Measurements from ENCODE around the gene PCNX3. TPM values are rescaled to one million over a fixed set of nuclear protein-coding genes. Genes with fewer than 3 reads are reported as not detected.
A peak's percentile ranks its signal among the peaks of the same experiment; 100 is the strongest.

Gene PCNX3
- total RNA-seq, result 10 to 100 TPM; 24.1 to 44.1 (median 34.4) TPM

DNA sequence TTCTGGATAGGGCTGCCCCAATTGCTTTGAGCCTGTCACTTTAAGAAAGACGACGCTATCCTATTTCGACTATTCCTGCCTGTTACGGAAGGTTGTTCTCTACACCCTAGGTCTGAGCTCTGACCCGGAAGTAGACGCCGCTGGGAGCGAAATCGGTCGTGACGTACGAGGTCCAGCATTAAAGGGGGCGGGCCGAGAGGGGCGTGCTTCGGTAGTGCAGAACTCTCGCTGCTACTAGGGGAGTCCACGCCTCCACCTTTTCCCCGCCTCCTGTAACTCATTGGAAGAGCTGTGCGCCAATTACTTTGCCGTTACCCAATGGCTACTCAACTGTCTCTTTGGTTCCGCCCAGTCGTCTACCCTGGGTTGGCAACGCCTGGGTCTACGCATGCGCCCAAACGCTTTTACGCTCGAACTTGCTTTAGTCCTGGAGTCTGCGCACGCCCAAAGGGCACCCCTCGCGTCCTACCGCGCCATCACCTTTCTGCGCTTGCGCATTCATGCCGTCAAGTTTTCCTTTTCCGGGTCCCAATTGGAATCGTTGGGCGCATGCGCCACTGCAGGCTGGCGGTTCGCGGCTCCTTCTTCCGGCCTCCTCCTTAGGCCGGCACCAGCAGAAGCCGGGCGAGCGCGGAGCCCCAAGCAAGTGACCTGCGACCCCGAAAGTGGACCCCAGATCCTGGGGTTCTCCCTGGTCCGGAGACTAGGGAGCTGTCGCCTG is at the start of gene PCNX3:
Gene PCNX3, plus strand, starts transcription at position 548 of the 721 bp plus-strand sequence. CDS start 536 bp downstream, outside the sequence.
- 0 to 1% methylated on average over 46 to 53 of the region's 55 CpGs for WGBS, 2 donors
- TF ChIP-seq, protein P1, sequence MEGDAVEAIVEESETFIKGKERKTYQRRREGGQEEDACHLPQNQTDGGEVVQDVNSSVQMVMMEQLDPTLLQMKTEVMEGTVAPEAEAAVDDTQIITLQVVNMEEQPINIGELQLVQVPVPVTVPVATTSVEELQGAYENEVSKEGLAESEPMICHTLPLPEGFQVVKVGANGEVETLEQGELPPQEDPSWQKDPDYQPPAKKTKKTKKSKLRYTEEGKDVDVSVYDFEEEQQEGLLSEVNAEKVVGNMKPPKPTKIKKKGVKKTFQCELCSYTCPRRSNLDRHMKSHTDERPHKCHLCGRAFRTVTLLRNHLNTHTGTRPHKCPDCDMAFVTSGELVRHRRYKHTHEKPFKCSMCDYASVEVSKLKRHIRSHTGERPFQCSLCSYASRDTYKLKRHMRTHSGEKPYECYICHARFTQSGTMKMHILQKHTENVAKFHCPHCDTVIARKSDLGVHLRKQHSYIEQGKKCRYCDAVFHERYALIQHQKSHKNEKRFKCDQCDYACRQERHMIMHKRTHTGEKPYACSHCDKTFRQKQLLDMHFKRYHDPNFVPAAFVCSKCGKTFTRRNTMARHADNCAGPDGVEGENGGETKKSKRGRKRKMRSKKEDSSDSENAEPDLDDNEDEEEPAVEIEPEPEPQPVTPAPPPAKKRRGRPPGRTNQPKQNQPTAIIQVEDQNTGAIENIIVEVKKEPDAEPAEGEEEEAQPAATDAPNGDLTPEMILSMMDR (IDR thresholded peaks at IDR 0.05), result no peak
- TF ChIP-seq POLR2A (IDR thresholded peaks at IDR 0.05), result no peak
- intact Hi-C loops (cut with DNase I; ENCODE audit: low total_unique reads), result no loop called here

DNA sequence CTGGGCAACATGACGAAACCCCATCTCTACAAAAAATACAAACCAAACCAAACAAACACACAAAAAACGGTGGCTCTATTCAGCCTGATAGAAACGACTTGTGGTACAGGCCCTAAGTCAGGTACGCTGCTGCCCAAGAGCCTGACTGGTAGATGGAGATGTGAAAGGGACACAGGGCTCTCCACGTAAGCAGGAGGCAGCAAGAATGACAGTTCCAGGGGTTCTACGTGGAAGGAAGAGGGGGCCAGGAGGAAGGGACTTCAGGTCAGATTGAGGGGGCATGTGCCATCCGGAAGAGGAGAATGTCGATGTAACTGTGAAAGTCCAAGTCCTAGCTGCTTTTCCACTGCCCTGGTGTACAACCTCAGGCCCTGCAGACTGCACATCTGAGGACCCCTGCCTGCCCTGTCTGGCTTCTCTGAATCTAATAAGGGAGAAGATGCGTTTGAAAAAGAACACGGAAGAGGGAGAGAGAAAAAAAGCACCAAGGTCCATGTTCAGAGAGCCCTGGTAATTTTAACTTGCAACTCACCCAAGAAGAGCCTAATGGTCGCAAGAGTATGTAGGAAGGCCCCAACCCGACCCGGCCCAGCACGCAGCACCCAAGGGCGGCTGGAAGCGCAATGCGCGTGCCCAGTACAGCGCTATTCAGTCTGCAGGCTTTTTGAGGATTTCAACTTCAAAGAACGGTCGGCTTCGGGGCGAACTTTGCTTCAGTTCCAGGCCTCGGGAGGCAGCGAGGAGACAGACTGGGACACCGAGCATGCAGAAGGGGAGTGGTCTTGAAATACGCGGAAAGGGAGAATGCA is 46.2 kb upstream of the PCNX3 start:
- H3K4me3 ChIP-seq (ENCODE audit: low read depth, poor library complexity, severe bottlenecking), result peak overlapping the region; percentile 80
- intact Hi-C loops (cut with DNase I; ENCODE audit: low total_unique reads), result no loop called here
- DNase-seq (ENCODE audit: low spot score in 2 of 2), result no peak
- WGBS, 2 donors, result 8% methylated on average over 28 of the region's 28 CpGs
- no peak for TF ChIP-seq POLR2A (IDR thresholded peaks at IDR 0.05)
- TF ChIP-seq, protein P1 (IDR thresholded peaks at IDR 0.05), result no peak

More for the DNA sequence above, at the start of gene PCNX3:
- peak; percentile 100 for DNase-seq (ENCODE audit: low spot score in 2 of 2)
- H3K4me3 ChIP-seq (ENCODE audit: low read depth, poor library complexity, severe bottlenecking), result peak within 1 kb of the TSS; percentile 79

DNA sequence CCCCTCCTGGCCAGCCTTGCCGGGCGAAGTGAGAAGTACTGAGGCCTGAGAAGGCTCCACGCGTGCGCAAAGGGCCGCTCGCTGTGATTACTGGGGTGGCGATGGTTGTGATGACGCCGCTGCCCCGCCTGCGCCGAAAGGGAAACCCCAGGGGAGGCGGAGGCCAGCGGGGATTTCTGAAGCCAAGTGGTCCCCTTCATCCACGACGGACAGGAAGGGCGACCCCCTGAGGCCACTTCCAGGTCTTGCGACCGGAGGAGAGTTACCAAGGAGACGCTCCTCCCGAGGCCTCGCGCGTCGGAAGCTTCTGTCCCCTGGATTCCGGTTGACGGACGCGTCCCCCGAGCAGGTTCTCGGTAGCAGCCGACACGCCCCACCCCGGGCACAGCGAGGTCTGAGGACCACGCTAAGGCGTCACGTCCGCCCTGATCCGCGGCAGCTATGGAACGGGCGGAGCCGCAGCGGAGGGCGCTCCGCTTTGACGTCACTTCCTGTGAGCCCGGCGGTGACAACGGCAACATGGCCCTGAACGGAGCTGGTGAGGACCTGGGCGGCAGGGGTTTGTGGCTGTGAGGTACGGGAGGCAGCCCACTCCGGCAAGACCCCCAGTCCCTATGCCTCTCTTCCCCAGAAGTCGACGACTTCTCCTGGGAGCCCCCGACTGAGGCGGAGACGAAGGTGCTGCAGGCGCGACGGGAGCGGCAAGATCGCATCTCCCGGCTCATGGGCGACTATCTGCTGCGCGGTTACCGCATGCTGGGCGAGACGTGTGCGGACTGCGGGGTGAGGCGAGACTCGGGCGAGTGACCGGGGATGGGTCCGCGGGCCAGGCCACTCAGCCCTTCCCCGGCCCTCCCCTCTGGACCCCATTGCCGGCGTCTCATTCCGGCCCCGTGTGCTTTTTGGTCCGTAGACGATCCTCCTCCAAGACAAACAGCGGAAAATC is 45.3 kb upstream of the PCNX3 start, which contains the start of gene ZNRD2:
Gene ZNRD2, plus strand, starts transcription at position 505 of the 946 bp plus-strand sequence. Its CDS starts 15 bp downstream, at position 520.
- 1% methylated on average over 32 to 50 of the region's 89 CpGs for WGBS, 2 donors
- DNase-seq (ENCODE audit: low spot score in 2 of 2), result peak; percentile 95 to 99
- intact Hi-C loops (cut with DNase I; ENCODE audit: low total_unique reads), result no loop called here
- H3K4me3 ChIP-seq (ENCODE audit: low read depth, poor library complexity, severe bottlenecking), result peak within 1 kb of the TSS; percentile 80
- TF ChIP-seq, protein P1 (IDR thresholded peaks at IDR 0.05), result no peak
- no peak for TF ChIP-seq POLR2A (IDR thresholded peaks at IDR 0.05)

DNA sequence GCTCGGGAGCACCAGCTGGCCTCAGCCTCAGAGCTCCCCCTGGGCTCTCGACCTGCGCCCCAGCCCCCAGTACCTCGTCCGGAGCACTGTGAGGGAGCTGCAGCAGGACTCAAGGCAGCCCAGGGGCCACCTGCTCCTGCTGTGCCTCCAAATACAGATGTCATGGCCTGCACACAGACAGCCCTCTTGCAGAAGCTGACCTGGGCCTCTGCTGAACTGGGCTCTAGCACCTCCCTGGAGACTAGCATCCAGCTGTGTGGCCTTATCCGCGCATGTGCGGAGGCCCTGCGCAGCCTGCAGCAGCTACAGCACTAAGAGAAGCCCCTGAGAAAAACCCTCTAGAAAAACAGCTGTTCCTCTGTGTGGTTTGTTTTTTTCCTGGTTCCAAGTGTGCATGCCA is 44.2 kb upstream of the PCNX3 start:
- intact Hi-C loops (cut with DNase I; ENCODE audit: low total_unique reads), result no loop called here

DNA sequence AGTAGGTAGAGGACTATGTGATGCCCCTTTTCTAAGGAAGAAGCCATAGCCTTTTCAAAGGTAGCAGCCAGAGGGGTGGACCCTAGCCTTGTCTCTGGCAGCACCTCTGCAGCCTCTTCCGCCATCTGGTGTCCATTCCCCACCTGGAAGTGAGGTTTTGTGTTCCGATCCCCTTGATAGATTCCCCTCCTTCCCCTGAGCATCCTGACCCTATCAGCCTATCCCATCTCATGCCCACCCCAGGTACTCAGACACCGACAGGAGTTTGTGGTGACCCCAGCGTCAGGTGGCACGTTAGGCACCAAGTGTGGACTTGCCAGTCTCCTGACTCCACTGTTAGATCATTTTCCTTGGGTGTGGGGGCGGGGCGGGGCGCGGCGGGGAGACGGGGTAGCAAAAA is 43.6 kb upstream of the PCNX3 start:
- H3K4me3 ChIP-seq (ENCODE audit: low read depth, poor library complexity, severe bottlenecking), result no peak overlapping the region
- intact Hi-C loops (cut with DNase I; ENCODE audit: low total_unique reads), result no loop called here
- DNase-seq (ENCODE audit: low spot score in 2 of 2), result no peak
- WGBS, 2 donors, result 4 to 7% methylated on average over 11 of the region's 11 CpGs
- TF ChIP-seq, protein P1 (IDR thresholded peaks at IDR 0.05), result no peak
- no peak for TF ChIP-seq POLR2A (IDR thresholded peaks at IDR 0.05)

More for the DNA sequence above, 44.2 kb upstream of the PCNX3 start:
- WGBS, 2 donors, result 72 to 75% methylated on average over 9 of the region's 9 CpGs
- no peak for DNase-seq (ENCODE audit: low spot score in 2 of 2)
- TF ChIP-seq, protein P1 (IDR thresholded peaks at IDR 0.05), result no peak
- TF ChIP-seq POLR2A (IDR thresholded peaks at IDR 0.05), result no peak
- no peak overlapping the region for H3K4me3 ChIP-seq (ENCODE audit: low read depth, poor library complexity, severe bottlenecking)
